H7 (cell line): Measurements from ENCODE around the gene SULT2B1. TPM values are rescaled to one million over a fixed set of nuclear protein-coding genes. Genes with fewer than 3 reads are reported as not detected.
A peak's percentile ranks its signal among the peaks of the same experiment; 100 is the strongest.
"Not testable (repeated sequence)": the region's sequence is repeated elsewhere in the genome, so short reads cannot be mapped to it uniquely, and the experiment has no call there.

Source experiments
- DNase-seq: peaks from one replicate; pipeline ENCODE4 v3.0.0; 2012
- H3K27me3 ChIP-seq: 2 replicates; pipeline ENCODE4 v1.6.0; 2011; ENCODE audit warnings: mild to moderate bottlenecking, low read length; ENCODE audit not compliant: control insufficient read depth, insufficient read depth
- H3K36me3 ChIP-seq: replicated peaks from 2 replicates; pipeline ENCODE4 v1.5.1; 2011; ENCODE audit warnings: low read length; ENCODE audit not compliant: control insufficient read depth, insufficient read depth
- H3K4me3 ChIP-seq: 2 replicates; pipeline ENCODE4 v1.5.1; 2011; ENCODE audit warnings: low read depth, mild to moderate bottlenecking, control low read depth, low read length, moderate library complexity; ENCODE audit not compliant: insufficient read depth
- total RNA-seq: library from RNA; depleted of rRNA; stranded (reverse); fragments of >200 nt; shearing (Covaris generic); gene quantifications from 2 replicates; pipeline ENCODE4 v1.2.3, GENCODE V29; 2014

The SULT2B1 gene
- total RNA-seq, 1 experiment from 2014 or later, result 2.8 TPM

- H3K4me3 ChIP-seq, result peak overlapping the region; percentile 66
- peak; percentile 36 for DNase-seq
- H3K36me3 ChIP-seq, result no peaks in the 10 kb centered on the region
- H3K27me3 ChIP-seq, result peaks cover 24% of the 10 kb centered on the region
These were observed 37.9 kb upstream of the SULT2B1 start for GRCh38 chr19:48514123-48514458.

DNA sequence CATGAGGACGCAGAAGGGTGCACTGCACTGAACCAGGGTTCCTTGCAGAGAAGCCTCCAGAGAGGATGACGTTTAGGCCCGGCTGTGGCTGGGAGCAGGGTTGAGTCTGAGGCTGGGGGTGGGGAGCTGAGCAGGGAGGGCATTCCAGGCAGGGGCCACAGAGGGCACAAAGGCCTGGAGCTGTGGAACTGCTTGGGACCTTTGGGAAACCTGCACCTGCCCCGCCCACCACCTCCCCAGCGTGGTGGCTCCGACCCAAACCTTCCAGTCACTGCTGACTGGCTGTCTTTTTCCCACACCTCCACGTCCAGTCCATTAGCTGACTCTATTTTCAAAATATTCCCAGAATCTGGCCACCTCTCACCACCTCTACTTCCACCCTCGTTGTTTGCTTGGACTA lies 35.4 kb upstream of the SULT2B1 start:
- Histone ChIP-seq H3K36me3 (no peaks in the 10 kb centered on the region), H3K4me3 (no peak overlapping the region), H3K27me3 (peaks cover 12% of the 10 kb centered on the region)
- DNase-seq, result no peak

- no peak for DNase-seq
- H3K36me3 ChIP-seq, result no peaks in the 10 kb centered on the region
- H3K27me3 ChIP-seq, result peaks cover 3% of the 10 kb centered on the region; the same call in 1 of the 2 replicates
- H3K4me3 ChIP-seq, result no peak overlapping the region
These were observed 33.8 kb upstream of the SULT2B1 start for GRCh38 chr19:48518207-48518606.

- not testable (repeated sequence) for H3K27me3 ChIP-seq, H3K4me3 ChIP-seq, H3K36me3 ChIP-seq, DNase-seq
These were observed 32.5 kb upstream of the SULT2B1 start for GRCh38 chr19:48519426-48519825.

- H3K36me3 ChIP-seq, result no peaks in the 10 kb centered on the region
- no peak for DNase-seq
- H3K4me3 ChIP-seq, result no peak overlapping the region
- H3K27me3 ChIP-seq, result no peaks in the 10 kb centered on the region
These were observed 31.8 kb upstream of the SULT2B1 start for GRCh38 chr19:48520134-48520533.

DNA sequence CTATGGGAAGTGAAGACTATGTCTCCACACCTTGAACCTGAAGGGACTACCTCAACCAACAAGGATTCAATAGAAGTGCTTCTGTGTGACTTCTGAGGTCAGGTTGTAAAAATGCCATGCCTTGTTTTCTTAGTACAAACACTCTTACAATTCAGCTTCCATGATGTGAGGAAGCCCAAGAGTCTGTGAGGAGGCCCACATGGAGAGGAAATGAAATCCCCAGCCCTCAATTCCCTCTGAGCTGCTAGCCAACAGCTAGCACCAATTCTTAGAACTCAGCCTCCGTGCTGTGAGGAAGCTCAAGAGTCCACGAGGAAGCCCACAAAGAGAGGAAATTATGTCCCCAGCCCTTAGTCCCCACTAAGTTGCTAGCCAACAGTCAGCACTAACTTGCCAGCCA lies 27.8 kb upstream of the SULT2B1 start:
- Histone ChIP-seq H3K4me3 (no peak overlapping the region), H3K36me3 (no peaks in the 10 kb centered on the region), H3K27me3 (no peaks in the 10 kb centered on the region)
- DNase-seq, result no peak

- no peak overlapping the region for H3K4me3 ChIP-seq
- no peaks in the 10 kb centered on the region for H3K27me3 ChIP-seq
- DNase-seq, result no peak
- H3K36me3 ChIP-seq, result no peaks in the 10 kb centered on the region
These were observed 27.2 kb upstream of the SULT2B1 start for GRCh38 chr19:48524732-48525131.

DNA sequence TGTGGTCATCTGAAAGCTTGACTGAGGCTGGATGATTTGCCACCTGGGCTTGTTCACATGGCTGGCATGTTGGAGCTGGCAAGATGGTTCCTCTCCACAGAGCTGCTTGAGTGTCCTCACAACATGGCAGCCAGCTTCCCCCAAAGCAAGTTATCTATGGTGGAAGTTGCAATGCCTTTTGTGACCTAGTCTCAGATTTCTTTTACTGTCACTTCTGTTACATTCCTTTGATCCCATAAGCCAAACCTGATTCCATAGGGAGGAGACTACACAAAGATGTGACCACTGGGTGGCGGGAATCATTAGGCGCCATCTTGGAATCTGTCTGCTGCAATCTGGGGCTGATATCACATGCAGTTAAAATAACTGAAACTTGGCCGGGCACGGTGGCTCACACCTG lies 22.8 kb upstream of the SULT2B1 start:
- H3K36me3 ChIP-seq, result no peaks in the 10 kb centered on the region
- no peak for DNase-seq
- no peaks in the 10 kb centered on the region for H3K27me3 ChIP-seq
- no peak overlapping the region for H3K4me3 ChIP-seq

DNA sequence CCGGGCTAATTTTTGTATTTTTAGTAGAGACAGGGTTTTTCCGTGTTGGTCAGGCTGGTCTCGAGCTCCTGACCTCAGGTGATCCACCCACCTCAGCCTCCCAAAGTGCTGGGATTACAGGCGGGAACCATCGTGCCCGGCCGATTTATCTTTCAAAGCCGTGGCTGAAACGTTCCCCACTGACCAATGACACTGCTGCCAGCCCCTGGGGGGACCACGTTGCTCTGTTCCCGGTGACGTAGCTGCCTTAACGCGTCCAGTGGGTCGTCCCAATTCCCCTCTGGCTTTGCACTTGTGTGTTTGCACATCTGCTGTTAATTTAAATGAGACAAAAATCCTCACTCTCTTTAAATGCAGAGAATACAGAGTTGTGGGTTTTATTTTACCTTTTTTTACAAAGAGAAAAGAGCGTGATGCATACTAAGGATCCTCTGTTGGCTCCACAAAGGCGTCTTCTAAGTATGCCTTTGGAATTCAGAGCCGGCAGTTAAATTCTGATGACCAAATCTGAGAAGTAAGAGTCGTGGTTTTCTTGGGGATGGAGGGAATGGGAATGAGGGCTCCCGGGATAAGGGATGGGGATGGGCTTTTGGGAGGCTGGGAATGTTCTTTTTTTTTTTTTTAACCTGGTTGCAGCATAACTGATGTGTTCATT lies 21.8 kb upstream of the SULT2B1 start:
- Histone ChIP-seq H3K36me3 (no peaks in the 10 kb centered on the region), H3K27me3 (no peaks in the 10 kb centered on the region), H3K4me3 (no peak overlapping the region)
- no peak for DNase-seq

- no peak for DNase-seq
- Histone ChIP-seq H3K27me3 (no peaks in the 10 kb centered on the region), H3K36me3 (no peaks in the 10 kb centered on the region), H3K4me3 (no peak overlapping the region)
These were observed 21.2 kb upstream of the SULT2B1 start for GRCh38 chr19:48530770-48531169.

GRCh38 chr19:48533770-48534169 lies 18.2 kb upstream of the SULT2B1 start:
- H3K36me3 ChIP-seq, result no peaks in the 10 kb centered on the region
- H3K4me3 ChIP-seq, result no peak overlapping the region
- no peaks in the 10 kb centered on the region for H3K27me3 ChIP-seq
- no peak for DNase-seq

DNA sequence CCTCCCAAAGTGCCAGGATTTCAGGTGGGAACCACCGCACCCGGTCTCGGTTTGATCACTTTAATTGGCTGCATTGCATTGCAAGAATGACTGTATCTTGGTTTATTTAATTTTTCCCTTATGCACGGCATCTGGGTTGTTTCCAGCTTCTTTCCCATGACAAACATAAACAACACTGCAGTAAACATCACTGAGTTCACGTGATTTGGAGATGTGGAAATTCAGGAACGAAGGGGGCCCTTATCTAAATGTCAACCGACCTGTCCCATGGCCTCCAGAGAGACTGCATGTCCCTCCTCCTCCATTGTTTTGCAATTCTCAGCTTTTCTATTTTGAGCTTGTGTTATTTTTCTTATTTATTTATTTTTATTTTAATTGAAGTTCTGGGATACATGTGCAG lies 14.4 kb upstream of the SULT2B1 start:
- Histone ChIP-seq H3K4me3 (no peak overlapping the region), H3K36me3 (no peaks in the 10 kb centered on the region), H3K27me3 (no peaks in the 10 kb centered on the region)
- no peak for DNase-seq

DNA sequence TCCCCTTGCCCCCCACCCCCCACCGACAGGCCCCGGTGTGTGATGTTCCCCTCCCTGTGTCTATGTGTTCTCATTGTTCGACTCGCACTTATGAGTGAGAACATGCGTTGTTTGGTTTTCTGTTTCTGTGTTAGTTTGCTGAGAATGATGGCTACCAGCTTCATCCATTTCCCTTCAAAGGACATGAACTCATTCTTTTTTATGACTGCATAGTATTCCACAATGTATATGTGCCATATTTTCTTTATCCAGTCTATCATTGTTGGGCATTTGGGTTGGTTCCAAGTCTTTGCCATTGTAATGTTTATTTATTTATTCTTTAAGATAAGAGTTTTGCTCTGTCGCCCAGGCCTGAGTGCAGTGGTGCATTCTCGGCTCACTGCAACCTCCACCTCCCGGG lies 13.9 kb upstream of the SULT2B1 start:
- DNase-seq, H3K4me3 ChIP-seq, H3K36me3 ChIP-seq, H3K27me3 ChIP-seq: not testable (repeated sequence)

- no peak for DNase-seq
- Histone ChIP-seq H3K36me3 (no peaks in the 10 kb centered on the region), H3K27me3 (no peaks in the 10 kb centered on the region), H3K4me3 (no peak overlapping the region)
These were observed 12.4 kb upstream of the SULT2B1 start for GRCh38 chr19:48539503-48540096.

DNA sequence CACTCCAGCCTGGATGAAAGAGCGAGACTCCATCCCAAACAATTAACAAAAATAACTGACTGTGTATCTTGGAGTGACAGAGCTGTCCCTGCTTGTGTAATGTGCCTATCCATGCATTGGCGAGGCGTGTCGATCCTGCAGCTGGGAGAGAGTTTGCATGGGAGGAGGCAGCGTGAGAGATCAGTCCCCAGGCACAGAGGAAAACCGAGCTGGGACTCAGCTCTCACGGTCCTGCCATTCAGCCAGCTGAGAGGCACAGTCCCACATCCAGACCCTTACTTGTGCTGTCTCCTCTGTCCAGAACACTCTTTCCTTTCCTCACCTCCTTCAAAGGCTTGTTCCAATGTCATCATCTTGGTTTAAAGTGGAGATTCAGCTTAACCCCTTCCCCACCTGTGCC lies 11.9 kb upstream of the SULT2B1 start:
- H3K4me3 ChIP-seq, result no peak overlapping the region
- no peaks in the 10 kb centered on the region for H3K27me3 ChIP-seq
- DNase-seq, result no peak
- H3K36me3 ChIP-seq, result no peaks in the 10 kb centered on the region

DNA sequence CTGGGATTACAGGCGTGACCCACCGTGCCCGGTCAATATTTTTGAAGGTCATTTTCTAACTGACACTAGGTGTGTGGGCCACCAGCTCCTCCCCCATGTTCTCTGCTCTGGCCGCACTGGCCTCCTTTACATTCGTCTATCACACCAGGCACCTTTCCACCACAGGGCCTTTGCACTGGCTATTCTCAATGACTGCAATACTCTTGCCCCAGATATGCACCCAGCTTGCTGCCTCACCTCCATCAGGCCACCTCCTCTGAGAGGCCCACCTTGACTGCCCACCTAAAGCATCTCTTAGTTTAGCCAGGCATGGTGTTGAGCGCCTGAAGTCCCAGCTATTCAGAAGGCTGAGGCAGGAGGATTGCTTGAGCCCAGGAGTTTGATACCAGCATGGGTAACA lies 10.2 kb upstream of the SULT2B1 start:
- Histone ChIP-seq H3K27me3 (no peaks in the 10 kb centered on the region), H3K36me3 (no peaks in the 10 kb centered on the region), H3K4me3 (no peak overlapping the region)
- no peak for DNase-seq
